RWPE2 (cell line): ENCODE results near the gene UBALD2.
"Not testable (repeated sequence)": the region's sequence is repeated elsewhere in the genome, so short reads cannot be mapped to it uniquely, and the experiment has no call there.

Source experiments
- ATAC-seq: fragments of 200-7000 bp; cut with Tn5 transposase; 3 replicates; pipeline ENCODE4 v1.9.1; 2021; ENCODE audit warnings: low read depth
- DNase-seq: peaks from one replicate; pipeline ENCODE4 v3.0.0-alpha.2; 2020; ENCODE audit warnings: low spot score
- H3K27ac ChIP-seq: fragments of 450-650 bp; 2 replicates; pipeline ENCODE4 v1.5.1; 2017; ENCODE audit warnings: mild to moderate bottlenecking; ENCODE audit not compliant: poor library complexity, severe bottlenecking
- H3K27me3 ChIP-seq: fragments of 250-450 bp; sonication (Bioruptor Pico); 2 replicates; pipeline ENCODE4 v1.5.1; 2021; ENCODE audit warnings: mild to moderate bottlenecking, moderate library complexity; ENCODE audit not compliant: insufficient read depth, poor library complexity, severe bottlenecking
- H3K36me3 ChIP-seq: fragments of 250-450 bp; sonication (Bioruptor Pico); 2 replicates; pipeline ENCODE4 v1.5.1; 2020; ENCODE audit warnings: low read depth, mild to moderate bottlenecking, moderate library complexity
- H3K4me1 ChIP-seq: fragments of 250-450 bp; sonication (Bioruptor Pico); 2 replicates; pipeline ENCODE4 v1.5.1; 2021; ENCODE audit warnings: mild to moderate bottlenecking, moderate library complexity; ENCODE audit not compliant: insufficient read depth, poor library complexity, severe bottlenecking
- H3K4me3 ChIP-seq: fragments of 250-450 bp; sonication (Bioruptor Pico); 2 replicates; pipeline ENCODE4 v1.5.1; 2021; ENCODE audit warnings: mild to moderate bottlenecking, moderate library complexity; ENCODE audit not compliant: severe bottlenecking
- H3K9me3 ChIP-seq: fragments of 250-450 bp; sonication (Bioruptor Pico); 2 replicates; pipeline ENCODE4 v1.5.1; 2021; ENCODE audit warnings: mild to moderate bottlenecking, moderate library complexity; ENCODE audit not compliant: severe bottlenecking
- TF ChIP-seq, protein P1 (sequence below): fragments of 450-650 bp; IDR thresholded peaks from one replicate; pipeline ENCODE4 v1.5.1; 2017; ENCODE audit warnings: mild to moderate bottlenecking, moderate library complexity; ENCODE audit not compliant: poor library complexity, severe bottlenecking

UBALD2 gene

DNA sequence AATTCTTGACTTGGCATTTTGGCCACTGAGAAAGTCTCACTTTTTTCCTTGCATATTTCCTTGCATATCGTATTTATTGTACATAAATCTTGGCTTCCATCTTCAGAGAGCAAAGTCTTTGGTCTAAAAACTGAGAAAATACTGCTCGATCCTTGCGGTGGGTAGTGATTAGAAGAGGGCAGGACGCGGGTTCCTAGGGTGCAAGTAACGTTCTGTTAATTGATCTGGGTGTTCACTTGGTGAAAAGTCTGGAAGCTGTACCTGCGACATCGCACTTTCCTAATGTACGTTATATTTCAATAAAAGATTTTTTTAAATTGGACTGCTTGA, 758 bp upstream of the UBALD2 start:
- H3K9me3 ChIP-seq, result no peaks in the 10 kb centered on the region
- no peak overlapping the region for H3K4me3 ChIP-seq
- DNase-seq, result no peak
- no peaks in the 10 kb centered on the region for H3K27me3 ChIP-seq
- TF ChIP-seq, protein P1, sequence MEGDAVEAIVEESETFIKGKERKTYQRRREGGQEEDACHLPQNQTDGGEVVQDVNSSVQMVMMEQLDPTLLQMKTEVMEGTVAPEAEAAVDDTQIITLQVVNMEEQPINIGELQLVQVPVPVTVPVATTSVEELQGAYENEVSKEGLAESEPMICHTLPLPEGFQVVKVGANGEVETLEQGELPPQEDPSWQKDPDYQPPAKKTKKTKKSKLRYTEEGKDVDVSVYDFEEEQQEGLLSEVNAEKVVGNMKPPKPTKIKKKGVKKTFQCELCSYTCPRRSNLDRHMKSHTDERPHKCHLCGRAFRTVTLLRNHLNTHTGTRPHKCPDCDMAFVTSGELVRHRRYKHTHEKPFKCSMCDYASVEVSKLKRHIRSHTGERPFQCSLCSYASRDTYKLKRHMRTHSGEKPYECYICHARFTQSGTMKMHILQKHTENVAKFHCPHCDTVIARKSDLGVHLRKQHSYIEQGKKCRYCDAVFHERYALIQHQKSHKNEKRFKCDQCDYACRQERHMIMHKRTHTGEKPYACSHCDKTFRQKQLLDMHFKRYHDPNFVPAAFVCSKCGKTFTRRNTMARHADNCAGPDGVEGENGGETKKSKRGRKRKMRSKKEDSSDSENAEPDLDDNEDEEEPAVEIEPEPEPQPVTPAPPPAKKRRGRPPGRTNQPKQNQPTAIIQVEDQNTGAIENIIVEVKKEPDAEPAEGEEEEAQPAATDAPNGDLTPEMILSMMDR, result no peak
- ATAC-seq, result no peak
- H3K27ac ChIP-seq, result peak overlapping the region; percentile 75
- H3K4me1 ChIP-seq, result peaks cover 44% of the 10 kb centered on the region
- peaks cover 16% of the 10 kb centered on the region for H3K36me3 ChIP-seq

- TF ChIP-seq, protein P1, result no peak
- DNase-seq (no peak), ATAC-seq (no peak; the same call in 2 of the 3 replicates)
- H3K27ac ChIP-seq, result peak overlapping the region; percentile 75
- H3K36me3 ChIP-seq, result peaks cover 21% of the 10 kb centered on the region
- no peaks in the 10 kb centered on the region for H3K27me3 ChIP-seq
- H3K4me1 ChIP-seq, result peaks cover 44% of the 10 kb centered on the region
- peak overlapping the region; percentile 99 for H3K4me3 ChIP-seq
- no peaks in the 10 kb centered on the region for H3K9me3 ChIP-seq
These were observed 586 bp downstream of the UBALD2 start for GRCh38 chr17:76265624-76266243.

DNA sequence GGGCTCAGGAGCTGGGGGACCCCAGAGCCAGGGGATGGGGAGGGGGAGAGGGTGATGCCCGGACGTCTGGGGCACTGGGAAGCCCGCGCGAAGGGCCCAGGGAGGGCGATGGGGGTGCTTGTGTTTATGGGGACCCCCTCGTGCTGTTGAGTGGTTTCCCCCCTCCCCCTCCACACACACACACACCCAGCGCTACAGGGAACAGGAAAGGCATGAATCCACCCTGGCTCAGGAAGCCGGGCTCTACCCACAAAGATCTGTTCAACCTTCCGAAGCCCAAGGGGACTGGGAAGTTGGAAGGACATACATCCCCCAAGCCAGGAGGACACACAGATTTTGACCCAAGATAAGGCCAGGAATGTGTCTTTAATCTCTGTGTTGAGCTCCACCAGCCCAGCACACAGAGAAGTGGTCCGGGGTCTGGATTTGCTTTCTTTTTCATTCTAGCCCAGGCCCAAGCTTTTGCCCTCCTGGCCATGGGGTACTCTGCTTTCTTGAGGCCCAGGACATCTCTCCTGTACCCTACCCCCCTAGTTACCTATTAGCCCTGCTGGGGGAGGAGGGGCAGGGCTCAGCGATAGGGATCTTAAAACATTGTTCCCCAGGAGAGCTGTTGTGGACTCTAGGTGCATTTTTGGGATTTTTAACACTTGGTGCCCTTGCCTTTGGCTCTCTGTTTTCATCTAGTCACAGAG, 1.2 kb downstream of the UBALD2 start:
- H3K27me3 ChIP-seq, result no peaks in the 10 kb centered on the region
- no peak for DNase-seq
- TF ChIP-seq, protein P1, result no peak
- no peak for ATAC-seq
- no peaks in the 10 kb centered on the region for H3K9me3 ChIP-seq
- H3K4me3 ChIP-seq, result peak overlapping the region; percentile 99
- peaks cover 21% of the 10 kb centered on the region for H3K36me3 ChIP-seq
- H3K4me1 ChIP-seq, result peaks cover 44% of the 10 kb centered on the region
- peak overlapping the region; percentile 75 for H3K27ac ChIP-seq

- H3K4me3 ChIP-seq, result no peak overlapping the region
- no peaks in the 10 kb centered on the region for H3K27me3 ChIP-seq
- peak overlapping the region; percentile 75 for H3K27ac ChIP-seq
- peaks cover 44% of the 10 kb centered on the region for H3K4me1 ChIP-seq
- TF ChIP-seq, protein P1, result no peak
- peaks cover 21% of the 10 kb centered on the region for H3K36me3 ChIP-seq
- ATAC-seq (no peak), DNase-seq (no peak)
- no peaks in the 10 kb centered on the region for H3K9me3 ChIP-seq
These were observed 2.0 kb downstream of the UBALD2 start for GRCh38 chr17:76267051-76267576.

GRCh38 chr17:76267581-76268001, 2.4 kb downstream of the UBALD2 start:
- Histone ChIP-seq H3K36me3 (peaks cover 21% of the 10 kb centered on the region), H3K4me1 (peaks cover 42% of the 10 kb centered on the region)
- not testable (repeated sequence) for ATAC-seq

More at GRCh38 chr17:76267581-76268001, 2.4 kb downstream of the UBALD2 start:
- H3K9me3 ChIP-seq, H3K27me3 ChIP-seq, H3K4me3 ChIP-seq, DNase-seq: not testable (repeated sequence)
- H3K27ac ChIP-seq, result peak overlapping the region; percentile 75
